Stimulated activated CD8-positive, alpha-beta memory T cell treated with anti-CD3 and anti-CD28 coated beads, Interleukin-15, amount 100 ng/mL, for 48 hours (primary cell): ENCODE data around the gene THAP9.
"Not testable (repeated sequence)": the region's sequence is repeated elsewhere in the genome, so short reads cannot be mapped to it uniquely, and the experiment has no call there.

Experiments used
- DNase-seq, 2 donors: peaks; one replicate each; pipeline ENCODE4 v3.0.0-alpha.2; 2020; ENCODE audit warnings: low read depth in 2 of 2

The THAP9 gene, protein sequence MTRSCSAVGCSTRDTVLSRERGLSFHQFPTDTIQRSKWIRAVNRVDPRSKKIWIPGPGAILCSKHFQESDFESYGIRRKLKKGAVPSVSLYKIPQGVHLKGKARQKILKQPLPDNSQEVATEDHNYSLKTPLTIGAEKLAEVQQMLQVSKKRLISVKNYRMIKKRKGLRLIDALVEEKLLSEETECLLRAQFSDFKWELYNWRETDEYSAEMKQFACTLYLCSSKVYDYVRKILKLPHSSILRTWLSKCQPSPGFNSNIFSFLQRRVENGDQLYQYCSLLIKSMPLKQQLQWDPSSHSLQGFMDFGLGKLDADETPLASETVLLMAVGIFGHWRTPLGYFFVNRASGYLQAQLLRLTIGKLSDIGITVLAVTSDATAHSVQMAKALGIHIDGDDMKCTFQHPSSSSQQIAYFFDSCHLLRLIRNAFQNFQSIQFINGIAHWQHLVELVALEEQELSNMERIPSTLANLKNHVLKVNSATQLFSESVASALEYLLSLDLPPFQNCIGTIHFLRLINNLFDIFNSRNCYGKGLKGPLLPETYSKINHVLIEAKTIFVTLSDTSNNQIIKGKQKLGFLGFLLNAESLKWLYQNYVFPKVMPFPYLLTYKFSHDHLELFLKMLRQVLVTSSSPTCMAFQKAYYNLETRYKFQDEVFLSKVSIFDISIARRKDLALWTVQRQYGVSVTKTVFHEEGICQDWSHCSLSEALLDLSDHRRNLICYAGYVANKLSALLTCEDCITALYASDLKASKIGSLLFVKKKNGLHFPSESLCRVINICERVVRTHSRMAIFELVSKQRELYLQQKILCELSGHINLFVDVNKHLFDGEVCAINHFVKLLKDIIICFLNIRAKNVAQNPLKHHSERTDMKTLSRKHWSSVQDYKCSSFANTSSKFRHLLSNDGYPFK

DNA sequence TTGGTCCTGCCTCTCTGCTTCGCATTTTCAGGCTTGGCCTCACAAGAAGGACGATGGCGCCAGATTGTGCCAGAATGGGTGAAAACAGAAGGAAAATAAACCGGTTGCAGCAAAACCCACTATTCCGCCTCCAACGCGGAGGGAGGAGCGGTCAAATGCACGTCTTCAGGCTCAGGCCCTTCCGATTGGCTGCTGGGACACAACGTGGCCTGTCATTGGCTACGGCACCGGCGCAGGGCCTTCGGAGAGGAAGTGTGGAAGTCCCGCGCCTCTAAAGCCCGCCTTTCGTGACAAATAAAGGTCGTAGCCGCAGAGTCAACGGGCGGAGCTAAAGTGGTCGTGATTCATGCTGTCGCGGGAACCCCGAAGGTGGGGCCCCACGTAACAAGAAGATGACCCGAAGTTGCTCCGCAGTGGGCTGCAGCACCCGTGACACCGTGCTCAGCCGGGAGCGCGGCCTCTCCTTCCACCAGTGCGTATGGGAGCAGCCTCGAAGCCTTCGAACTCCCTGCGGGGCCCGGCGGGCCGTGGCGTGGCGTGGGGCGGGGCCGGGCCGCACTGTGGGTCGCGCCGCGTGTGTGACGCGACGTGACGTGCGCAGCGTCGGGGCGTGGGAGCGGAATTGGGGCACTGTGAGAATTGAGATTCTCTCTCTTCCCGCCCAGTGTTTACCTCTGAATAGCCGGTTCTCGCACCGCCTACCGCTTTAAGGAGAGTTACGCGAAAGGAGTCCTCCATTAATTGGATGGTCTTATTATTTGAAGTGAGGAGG lies at the start of gene THAP9:
Gene THAP9 (plus strand): TSS at position 325 of the 772 bp plus-strand sequence. CDS start 68 bp downstream, at position 393.
- DNase-seq, result peak; percentile 97 to 98

DNA sequence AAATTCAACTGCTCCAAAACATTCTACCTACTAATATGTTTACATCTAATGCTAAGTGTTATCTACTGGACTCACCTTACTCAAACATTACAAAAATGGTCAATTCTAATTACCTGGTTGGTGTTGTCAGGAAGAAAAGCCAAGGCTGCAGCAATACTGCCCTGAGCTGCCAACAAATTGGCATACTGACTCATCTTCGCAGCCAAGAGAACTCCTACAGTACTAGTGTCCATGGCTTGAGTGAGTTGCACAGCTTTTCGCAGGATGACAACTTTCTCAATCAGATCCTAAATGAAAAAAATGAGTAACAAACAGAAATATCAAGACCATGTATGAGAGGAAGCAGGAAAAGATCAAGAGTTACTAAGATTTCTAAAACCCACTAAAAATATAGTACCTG lies 49.2 kb upstream of the THAP9 start:
- no peak for DNase-seq

DNA sequence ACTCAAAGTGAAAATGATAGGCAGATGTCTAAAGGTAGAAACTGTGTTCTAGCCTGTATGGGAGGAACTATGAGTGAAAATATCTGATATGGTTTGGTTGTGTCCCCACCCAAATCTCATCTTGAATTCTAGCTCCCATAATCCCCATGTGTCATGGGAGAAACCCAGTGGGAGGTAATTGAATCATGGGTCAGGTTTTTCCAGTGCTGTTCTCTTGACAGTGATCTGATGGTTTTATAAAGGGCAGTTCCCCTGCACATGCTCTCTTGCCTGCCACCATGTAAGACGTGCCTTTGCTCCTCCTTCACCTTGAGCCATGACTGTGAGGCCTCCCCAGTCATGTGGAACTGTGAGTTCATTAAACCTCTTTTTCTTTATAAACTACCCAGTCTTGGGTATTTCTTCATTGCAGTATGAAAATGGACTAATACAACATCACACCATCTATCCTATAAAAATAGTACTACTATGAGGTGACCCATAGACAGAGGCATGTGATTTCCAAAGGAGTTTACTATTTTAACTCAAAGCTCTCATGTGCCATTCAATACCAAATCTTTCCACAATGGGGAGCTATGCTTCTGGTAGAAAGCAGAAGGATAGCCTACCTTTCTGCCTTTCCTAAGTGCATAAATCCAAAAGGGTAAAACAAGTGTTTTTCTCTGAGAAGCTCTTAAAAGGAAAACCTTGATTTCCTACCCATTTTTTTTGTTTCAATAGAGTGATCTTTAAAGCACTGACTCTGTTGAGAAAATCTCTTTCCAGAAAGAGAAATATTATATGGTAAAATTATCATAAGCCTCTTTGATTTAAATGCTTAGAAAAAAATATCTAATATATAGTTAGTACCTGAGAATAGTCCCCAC lies 48.4 kb upstream of the THAP9 start:
- no peak for DNase-seq

DNA sequence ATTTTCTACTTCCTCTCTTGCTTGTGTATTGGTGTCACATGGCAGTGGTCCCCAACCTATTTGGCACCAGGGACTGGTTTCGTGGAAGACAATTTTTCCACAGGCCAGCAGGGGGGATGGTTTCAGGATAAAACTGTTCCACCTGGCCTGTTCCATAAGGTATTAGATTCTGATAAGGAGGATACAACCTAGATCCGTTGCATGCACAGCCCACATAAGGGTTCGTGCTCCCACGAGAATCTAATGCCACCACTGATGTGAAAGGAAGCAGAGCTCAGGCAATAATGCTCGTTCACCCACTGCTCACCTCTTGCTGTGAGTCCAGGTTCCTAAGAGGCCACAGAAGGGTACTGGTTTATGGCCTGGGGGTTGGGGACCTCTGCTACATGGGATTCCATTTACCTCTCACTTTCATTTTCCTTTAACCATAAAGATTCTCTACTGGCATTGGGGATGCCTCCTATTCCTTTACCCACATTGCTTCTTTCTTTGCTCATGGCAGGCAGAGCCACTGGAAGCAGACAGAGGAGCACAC lies 47.7 kb upstream of the THAP9 start:
- no peak for DNase-seq

DNA sequence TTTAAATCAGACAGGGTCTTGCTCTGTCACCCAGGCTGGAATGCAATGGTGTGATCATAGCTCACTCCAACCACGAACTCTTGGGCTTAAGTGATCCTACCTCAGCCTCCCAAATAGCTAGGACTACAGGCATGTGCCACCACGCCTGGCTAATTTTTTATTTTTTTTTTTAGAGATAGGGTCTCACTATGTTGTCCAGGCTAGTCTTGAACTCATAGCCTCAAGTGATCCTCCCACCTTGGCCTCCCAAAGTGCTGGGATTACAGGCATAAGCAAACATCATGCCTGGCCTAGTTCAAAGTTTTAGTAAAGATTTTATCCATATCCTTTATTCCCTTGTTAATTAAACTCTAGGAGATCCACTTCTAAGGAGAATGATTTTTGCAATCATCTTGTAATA lies 40.0 kb upstream of the THAP9 start:
- not testable (repeated sequence) for DNase-seq

DNA sequence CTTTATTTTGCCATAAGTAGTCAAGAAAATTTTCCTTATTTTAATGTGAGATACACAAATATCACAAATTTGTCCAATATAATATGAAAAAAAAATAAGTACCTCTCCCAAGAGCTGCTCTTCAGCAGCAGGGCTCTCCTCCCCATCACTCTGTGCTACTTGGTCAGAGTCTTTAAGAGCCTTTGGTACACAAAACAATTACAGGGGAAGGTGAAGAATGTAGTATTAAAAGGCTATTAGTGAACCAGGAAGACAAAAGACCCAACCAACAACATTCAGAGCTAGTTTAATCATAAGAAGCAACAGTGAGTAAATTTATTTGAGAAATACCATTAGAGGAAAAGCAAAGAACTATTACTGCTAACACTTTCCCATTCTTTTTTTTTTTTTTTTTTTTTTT lies 39.0 kb upstream of the THAP9 start:
- no peak for DNase-seq

DNA sequence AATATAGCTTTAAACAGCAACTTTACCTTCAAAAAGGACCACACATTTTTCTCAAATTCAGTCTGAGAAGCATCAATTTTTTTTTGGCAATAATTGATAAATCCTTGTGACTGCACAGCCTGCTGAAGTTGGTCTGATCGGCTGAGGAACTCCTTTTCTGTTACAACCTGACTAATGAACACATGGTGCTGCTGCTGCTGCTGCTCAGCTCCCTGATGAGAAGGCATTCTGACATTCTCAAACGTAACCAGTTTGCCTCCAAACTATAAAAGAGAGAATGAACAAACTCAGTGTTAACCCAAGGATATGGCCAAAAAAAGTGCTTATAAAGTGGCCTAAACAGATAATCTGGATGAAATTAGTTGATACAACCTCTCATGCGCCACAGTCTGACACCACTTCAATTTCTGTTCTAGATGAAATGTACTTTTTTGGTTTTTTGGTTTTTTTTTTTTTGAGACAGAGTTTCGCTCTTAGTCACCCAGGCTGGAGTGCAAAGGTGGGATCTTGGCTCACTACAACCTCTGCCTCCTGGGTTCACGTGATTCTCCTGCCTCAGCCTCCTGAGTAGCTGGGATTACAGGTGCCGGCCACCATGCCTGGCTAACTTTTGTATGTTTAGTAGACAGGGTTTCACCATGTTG lies 36.1 kb upstream of the THAP9 start:
- no peak for DNase-seq

DNA sequence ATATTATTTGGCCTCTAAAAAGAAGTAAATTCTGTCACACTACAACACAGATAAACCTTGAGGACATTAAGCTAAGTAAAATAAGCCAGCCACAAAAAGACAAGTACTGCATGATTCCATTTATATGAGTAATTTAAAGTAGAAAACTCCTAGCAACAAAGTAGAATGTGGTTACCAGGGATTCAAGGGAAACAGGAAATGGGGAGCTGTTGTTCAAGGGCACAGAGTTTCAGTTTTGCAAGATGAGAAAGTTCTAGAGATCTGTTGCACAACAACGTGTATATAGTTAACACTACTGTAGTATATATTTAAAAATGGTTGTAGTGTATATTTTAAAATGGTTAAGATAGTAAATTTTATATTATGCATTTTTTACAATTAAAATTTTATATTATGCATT lies 34.9 kb upstream of the THAP9 start:
- no peak for DNase-seq

DNA sequence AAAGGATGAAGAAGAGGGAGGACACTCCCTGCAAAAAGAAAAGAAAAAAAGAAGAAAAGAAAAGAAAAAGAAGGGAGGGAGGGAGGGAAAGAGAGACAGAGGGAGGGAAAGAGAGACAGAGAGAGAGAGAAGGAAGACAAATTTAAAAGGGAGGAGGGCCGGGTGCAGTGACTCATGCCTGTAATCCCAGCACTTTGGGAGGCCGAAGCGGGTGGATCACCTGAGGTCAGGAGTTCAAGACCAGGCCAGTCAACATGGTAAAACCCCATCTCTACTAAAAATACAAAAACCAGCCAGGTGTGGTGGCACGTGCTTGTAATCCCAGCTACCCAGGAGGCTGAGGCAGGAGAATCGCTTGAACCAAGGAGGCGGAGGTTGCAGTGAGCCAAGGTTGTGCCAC lies 34.5 kb upstream of the THAP9 start:
- DNase-seq, result not testable (repeated sequence)

DNA sequence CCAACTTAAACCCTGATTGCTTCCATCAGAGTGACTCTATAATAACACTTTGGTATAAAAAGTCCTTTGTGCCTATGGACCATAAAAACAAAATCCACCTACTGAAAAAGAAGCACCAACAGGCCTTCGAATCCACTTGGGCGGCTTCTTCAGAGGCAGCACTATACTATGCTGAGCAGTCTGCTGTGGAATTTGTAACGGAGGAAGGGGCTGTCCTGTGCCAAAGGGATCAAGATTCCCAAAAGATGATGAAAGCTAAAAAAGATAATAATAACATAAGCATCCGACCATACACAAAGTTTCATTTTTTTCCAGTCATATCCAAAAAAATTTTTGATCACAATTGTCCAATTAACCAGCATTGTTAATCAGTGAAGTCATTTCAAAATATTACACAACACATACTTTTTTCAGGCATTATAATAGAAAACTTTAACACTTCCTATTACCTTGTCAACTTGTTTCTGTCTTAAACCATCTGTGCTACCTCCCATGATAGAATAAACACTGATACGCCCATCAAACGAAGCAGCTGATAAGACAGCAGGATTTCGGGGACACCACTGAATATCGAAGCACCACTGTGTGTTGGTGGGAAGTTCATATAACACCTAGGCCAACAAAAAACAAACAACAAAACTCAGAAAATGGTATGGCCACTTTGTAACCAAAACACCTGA lies 33.7 kb upstream of the THAP9 start:
- DNase-seq, result no peak

DNA sequence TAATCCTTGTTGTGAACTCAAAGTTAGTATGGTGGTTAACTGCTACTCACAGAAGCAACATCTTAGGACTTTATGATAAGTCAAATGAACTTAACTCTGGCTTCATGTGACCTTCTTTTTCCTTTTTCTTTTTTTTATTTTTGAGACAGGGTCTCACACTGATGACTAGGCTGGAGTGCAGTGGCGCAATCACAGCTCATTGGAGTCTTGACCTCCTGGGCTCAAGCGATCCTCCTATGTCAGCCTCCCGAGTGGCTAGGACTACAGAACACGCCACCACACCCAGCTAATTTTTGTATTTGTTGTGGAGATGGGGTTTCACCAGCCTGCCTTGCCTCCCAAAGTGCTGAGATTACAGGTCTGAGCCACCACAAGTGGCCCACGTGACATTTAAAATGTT lies 32.0 kb upstream of the THAP9 start:
- no peak for DNase-seq

DNA sequence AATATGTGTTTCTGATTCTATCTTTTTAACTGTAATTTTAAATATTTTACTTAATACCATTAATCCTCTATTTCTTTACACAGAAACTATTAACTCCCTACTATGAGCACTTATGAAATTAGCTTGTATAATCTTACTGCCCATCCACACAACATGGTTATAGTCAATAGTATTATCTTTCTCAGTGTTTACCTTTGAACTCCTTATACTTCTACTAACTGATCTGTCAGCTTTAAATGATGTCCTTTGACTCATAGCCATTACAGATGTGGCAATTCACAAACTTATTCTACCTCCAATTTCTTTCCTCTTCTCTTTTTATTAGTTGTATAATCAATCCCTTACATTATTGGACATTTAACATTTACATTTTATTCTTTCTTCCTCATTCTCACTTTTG lies 15.1 kb upstream of the THAP9 start:
- no peak for DNase-seq

DNA sequence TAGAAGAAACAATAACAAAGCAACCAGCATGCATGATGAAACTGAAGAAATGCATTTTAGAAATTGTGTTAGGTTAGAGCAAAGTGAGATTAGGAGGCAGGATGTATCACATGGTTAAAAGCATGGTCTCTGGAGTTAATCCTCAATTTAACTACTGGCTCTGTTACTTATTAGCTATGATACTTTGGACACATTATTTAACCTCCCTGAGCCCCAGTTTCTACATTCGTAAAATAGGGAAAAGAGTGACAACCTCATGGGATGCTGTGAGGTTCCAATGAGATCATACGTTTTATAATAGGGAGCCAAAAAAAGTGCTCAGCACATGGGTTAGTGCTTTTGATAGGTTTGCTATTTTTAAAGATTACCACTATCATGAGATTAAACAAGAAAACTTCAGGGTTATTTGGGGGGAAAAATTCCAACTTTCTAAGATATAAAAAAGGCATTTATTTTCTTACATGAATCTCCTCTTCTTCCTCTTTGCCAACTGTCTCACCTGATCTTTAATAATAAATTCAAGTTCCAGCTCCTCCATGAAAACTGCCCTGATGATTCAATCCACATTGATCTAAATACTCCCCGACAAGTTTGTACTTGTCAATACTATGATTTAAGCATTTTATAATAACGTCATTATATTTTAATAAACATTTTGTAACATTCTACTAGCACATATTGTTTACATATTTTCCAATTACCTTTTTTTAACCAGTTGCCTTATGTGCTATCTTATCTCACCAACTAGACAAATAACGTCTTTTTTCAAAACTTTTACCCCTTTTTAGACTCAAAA lies 14.2 kb upstream of the THAP9 start:
- no peak for DNase-seq

DNA sequence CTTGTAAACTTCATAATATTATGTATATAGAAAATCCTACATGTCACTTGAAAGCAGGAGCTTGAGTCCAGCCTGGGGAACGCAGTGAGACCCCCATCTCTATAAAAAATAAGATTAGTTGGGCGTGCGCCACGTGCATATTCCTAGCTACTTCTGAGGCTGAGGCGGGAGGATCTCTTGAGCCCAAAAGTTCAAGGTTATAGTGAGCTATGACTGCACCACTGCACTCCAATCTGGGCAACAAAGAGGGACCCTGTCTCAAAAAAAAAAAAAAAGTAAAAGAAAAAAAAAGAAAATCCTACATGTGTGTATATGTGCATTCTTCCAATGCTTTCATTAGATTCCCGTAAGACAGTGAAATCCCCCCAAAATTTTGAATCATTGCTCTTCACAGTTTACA lies 11.2 kb upstream of the THAP9 start:
- no peak for DNase-seq

DNA sequence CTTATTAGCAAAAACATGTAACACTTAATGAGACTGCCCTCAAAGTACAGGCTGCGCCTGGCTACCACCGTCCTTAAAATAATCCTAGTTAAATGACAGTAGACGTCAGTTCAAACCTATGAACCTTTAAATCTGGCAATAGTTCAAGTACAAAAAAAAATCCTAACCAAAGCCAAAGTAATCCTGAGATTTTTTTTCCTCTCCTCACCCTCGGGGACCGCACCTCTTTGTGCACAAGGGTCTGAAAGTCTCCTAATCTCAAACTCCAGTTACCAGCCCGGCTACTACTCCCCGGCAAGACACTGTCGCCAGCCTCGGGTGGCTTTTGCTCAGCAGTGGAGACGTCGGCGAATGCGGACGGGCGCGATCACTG lies 10.0 kb upstream of the THAP9 start:
- no peak for DNase-seq

DNA sequence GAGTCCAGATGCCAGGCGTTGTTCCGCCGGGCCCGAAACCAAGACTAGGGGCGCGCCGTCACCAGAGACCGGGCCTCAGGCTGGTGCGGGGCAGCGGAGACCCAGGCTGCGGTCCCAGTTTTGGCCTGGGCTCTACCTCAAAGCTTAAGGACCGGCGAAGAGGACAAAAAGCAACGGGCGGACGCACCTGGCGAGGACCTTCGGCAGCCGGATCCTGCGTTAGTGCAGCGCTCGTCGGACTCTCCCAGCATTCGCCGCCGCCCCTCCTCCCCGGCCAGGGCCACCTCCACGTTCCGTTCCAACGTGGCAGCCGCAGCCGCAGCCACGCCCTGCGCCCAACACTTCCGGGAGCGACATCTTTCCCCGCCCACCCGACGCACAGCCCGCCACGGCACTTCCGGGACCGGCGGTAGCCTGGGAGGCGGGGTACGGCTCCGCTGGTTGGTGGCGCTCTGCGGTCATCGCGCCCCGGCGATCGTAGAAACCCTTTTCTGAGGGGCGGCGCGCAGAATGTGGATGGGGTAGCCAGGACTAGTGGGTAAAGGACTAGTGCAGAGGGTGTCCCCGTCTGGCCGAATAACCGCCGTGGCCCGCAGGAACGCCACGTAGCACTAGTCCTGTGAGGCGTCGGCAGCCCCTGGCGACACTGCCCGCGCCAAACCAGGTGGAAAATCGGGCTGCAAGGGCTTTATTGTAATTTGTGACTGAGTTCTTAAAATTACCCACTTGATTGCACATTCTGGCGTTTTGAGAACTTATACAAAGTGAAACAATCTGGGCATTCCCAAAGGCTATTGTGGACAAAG lies 9.4 kb upstream of the THAP9 start, which contains the start of gene SEC31A:
Gene SEC31A (minus strand): TSS at position 253 of the 806 bp plus-strand sequence. CDS start 9,217 bp downstream, outside the sequence.
- peak; percentile 96 to 97 for DNase-seq

DNA sequence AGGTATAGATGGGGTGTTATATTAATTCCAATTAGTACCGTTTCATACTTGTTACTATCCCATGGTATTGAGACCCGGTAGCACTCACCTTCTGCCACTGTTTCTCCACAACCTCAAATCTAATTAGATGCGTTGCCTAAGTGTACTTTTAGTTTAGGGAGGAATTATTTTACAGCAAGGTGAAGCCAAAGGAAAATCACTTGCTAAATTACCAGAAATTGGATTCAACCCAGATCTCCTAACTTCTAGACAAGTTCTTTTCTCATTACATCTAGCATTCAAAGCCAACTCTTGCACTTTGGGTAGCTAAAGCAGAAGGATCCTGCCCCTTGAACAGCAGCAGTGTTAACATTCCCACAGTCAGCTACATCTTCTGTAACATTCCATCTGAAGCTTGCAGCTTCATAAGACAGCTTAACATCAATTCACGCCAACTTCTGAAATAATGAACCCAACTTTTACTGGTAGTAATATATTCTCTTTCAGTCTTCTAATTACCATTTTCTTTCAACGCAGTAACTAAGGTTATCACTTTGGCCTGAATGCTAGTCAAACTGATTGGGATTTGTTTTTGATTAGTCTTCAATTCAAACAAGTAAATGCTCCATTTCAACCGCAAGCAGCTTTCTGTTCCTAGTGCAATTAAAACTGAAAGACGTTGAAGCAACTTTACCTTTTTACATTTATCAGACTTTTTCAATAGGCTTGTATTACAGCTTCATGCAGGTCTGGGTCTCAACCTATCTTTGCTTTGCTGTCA lies 8.6 kb upstream of the THAP9 start:
- DNase-seq, result no peak
